Naive thymus-derived CD4-positive, alpha-beta T cell (primary cell): Measurements from ENCODE around the gene WDR73. TPM values are rescaled to one million over a fixed set of nuclear protein-coding genes. Genes with fewer than 3 reads are reported as not detected.
"Not testable (repeated sequence)": the region's sequence is repeated elsewhere in the genome, so short reads cannot be mapped to it uniquely, and the experiment has no call there.

Experiments
- ATAC-seq: fragments of 150-1000 bp; cut with Tn5 transposase; 2 replicates; pipeline ENCODE4 v1.10.0; 2021; ENCODE audit warnings: mild to moderate bottlenecking, moderate library complexity
- CTCF ChIA-PET: fragments of 350-600 bp; sonication (Branson Sonifier 250); formaldehyde crosslinking; loops from one replicate; lab custom pipeline; 2021; ENCODE audit warnings: antibody characterized with exemption; lab: Charles Lee
- POLR2A ChIA-PET: fragments of 350-600 bp; sonication (Branson Sonifier 250); formaldehyde crosslinking; loops from one replicate; lab custom pipeline; 2021; ENCODE audit warnings: antibody characterized with exemption, inconsistent platforms; lab: Charles Lee
- DNase-seq, 9 donors: peaks; one replicate each; pipeline versions ENCODE4 v3.0.0 to v3.0.0-alpha.2; 2020 to 2022; ENCODE audit warnings: mixed read lengths in 1 of 9
- H3K27ac ChIP-seq: one replicate; pipeline ENCODE4 v1.7.0; 2013; ENCODE audit warnings: mild to moderate bottlenecking, low read depth, low read length, moderate library complexity
- H3K27me3 ChIP-seq, 2 donors: one replicate each; pipeline ENCODE4 v1.7.0; 2013; ENCODE audit warnings: low read length in 2 of 2, mild to moderate bottlenecking in 2 of 2, moderate library complexity in 2 of 2; ENCODE audit not compliant: control insufficient read depth in 2 of 2, insufficient read depth in 2 of 2
- H3K36me3 ChIP-seq, 3 experiments: 1 replicate in 2 of 3; 2 replicates in 1 of 3; pipeline ENCODE4 v1.7.0; 2013; ENCODE audit warnings: low read length in 3 of 3, mild to moderate bottlenecking in 3 of 3, moderate library complexity in 1 of 3; ENCODE audit not compliant: insufficient read depth in 3 of 3, control insufficient read depth in 2 of 3
- H3K4me1 ChIP-seq, 2 donors: one replicate each; pipeline ENCODE4 v1.7.0; 2013; ENCODE audit warnings: low read length in 2 of 2, mild to moderate bottlenecking in 2 of 2, moderate library complexity in 1 of 2; ENCODE audit not compliant: control insufficient read depth in 2 of 2, insufficient read depth in 2 of 2
- H3K4me3 ChIP-seq: 2 replicates; pipeline ENCODE4 v1.7.0; 2013; ENCODE audit warnings: mild to moderate bottlenecking, low read length
- H3K9me3 ChIP-seq, 3 experiments: 1 replicate in 2 of 3; 2 replicates in 1 of 3; pipeline ENCODE4 v1.7.0; 2013; ENCODE audit warnings: low read length in 3 of 3; ENCODE audit not compliant: control insufficient read depth in 2 of 3
- H3K27ac Mint-ChIP-seq, 9 donors: one replicate each; pipeline ENCODE4 v1.8.0; 2020 to 2022; ENCODE audit warnings: mixed read lengths in 9 of 9, mild to moderate bottlenecking in 8 of 9, moderate library complexity in 5 of 9, inconsistent platforms in 2 of 9
- H3K27me3 Mint-ChIP-seq, 5 donors: one replicate each; pipeline ENCODE4 v1.8.0; 2021 to 2022; ENCODE audit warnings: mixed read lengths in 5 of 5, mild to moderate bottlenecking in 1 of 5
- H3K36me3 Mint-ChIP-seq, 5 donors: one replicate each; pipeline ENCODE4 v1.8.0; 2020 to 2022; ENCODE audit warnings: mixed read lengths in 5 of 5, mild to moderate bottlenecking in 3 of 5, inconsistent platforms in 1 of 5
- H3K4me1 Mint-ChIP-seq, 7 donors: one replicate each; pipeline ENCODE4 v1.8.0; 2020 to 2022; ENCODE audit warnings: mixed read lengths in 7 of 7, mild to moderate bottlenecking in 3 of 7, inconsistent platforms in 1 of 7
- H3K4me3 Mint-ChIP-seq, 10 donors: one replicate each; pipeline ENCODE4 v1.8.0; 2020 to 2022; ENCODE audit warnings: mild to moderate bottlenecking in 10 of 10, mixed read lengths in 10 of 10, moderate library complexity in 6 of 10, inconsistent platforms in 2 of 10
- H3K9me3 Mint-ChIP-seq, 11 donors: one replicate each; pipeline ENCODE4 v1.8.0; 2020 to 2022; ENCODE audit warnings: mixed read lengths in 11 of 11, mild to moderate bottlenecking in 4 of 11, inconsistent platforms in 1 of 11, moderate library complexity in 1 of 11
- intact Hi-C, 2 donors: fragments of 100-400 bp; cut with micrococcal nuclease; formaldehyde crosslinking; loops; one replicate each; pipeline ENCODE4 v1.15.1; 2023
- polyA plus RNA-seq, 2 donors: library from polyadenylated mRNA; unstranded; fragments of 300-500 nt; fragmentation: Illumina TruSeq; gene quantifications; one replicate each; pipeline ENCODE4 v1.2.3, GENCODE V29; 2021
- total RNA-seq, 6 experiments: library from RNA in 5 of 6; stranded (reverse) in 5 of 6; gene quantifications; 1 replicate in 5 of 6; 2 replicates in 1 of 6; pipeline ENCODE4 v1.2.3 and lab custom pipeline; 2021 to 2026

WDR73 gene
- total and polyA plus RNA-seq, 7 experiments from 2014 or later: 22.0 to 47.7 (median 27.5) TPM

DNA sequence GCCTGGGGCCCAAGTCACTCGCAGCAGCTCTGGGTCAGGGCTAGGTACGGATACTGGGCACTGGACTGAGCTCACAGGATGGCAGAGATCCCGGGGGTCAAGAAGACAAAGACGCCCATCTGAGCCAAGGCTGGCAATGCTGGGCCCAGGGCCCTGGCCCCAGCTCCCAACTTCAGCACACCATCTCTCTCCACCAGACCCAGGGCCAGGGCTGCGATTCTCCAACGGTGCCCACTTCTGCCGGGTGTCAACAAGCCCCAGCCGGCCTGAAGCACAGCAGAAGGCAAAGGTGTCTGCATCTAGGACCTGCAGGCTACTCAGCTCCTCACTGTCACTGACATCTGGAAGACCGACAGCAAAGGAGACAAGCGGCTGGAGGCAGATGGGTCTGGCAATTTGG lies 8.6 kb downstream of the WDR73 start:
- no peak overlapping the region for H3K27ac ChIP-seq
- intact Hi-C loops: no loop called here
- DNase-seq (no peak), ATAC-seq (no peak)
- Mint-ChIP-seq H3K36me3 (peaks cover 12 to 45% (median 24%) of the 10 kb centered on the region in 5 donors), H3K27ac (peak overlapping the region in 1 of 9 donors; percentile 67), H3K27me3 (no peaks in the 10 kb centered on the region), H3K9me3 (no peaks in the 10 kb centered on the region), H3K4me3 (no peak overlapping the region), H3K4me1 (peaks cover 10 to 22% (median 11%) of the 10 kb centered on the region in 7 donors)
- H3K36me3 ChIP-seq: peaks cover 13 to 90% (median 18%) of the 10 kb centered on the region in 3 experiments
- no peaks in the 10 kb centered on the region for H3K27me3 ChIP-seq
- no peak overlapping the region for H3K4me3 ChIP-seq
- CTCF ChIA-PET: no interaction called here
- no peaks in the 10 kb centered on the region for H3K4me1 ChIP-seq
- H3K9me3 ChIP-seq: no peaks in the 10 kb centered on the region
- POLR2A ChIA-PET: interaction anchor here (0.6 to 0.8 kb wide), 3 partner anchors 11 to 87 kb away, joined by 3 to 5 read pairs (median 4); no protein-coding TSS in a partner anchor

DNA sequence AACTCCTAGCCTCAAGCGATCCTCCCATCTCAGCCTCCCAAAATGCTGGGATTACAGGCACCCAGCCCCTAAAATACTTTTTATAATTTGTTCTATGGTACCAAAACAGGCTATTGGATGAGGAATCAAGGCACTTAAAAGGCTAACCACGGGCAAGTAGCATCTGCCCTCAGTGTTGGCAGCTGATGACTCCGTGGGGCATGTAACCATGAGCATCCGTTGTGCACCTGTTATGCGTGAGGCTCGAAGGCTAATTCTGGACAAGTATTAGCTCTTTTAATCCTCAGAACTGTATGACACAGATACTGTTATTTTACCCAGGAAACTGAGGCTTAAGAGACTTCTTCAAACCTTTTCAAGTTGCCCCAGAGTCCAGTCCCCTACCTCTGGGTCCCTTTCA lies 10.2 kb downstream of the WDR73 start:
- CTCF ChIA-PET: interaction anchor here (1.4 kb wide), 1 partner anchor 8 kb away, joined by 3 read pairs; no protein-coding TSS in a partner anchor
- H3K9me3 Mint-ChIP-seq: peaks cover 0 to 1% (median 0%) of the 10 kb centered on the region in 11 donors
- DNase-seq (no peak), ATAC-seq (no peak)
- H3K36me3 Mint-ChIP-seq: peaks cover 8 to 52% (median 24%) of the 10 kb centered on the region in 5 donors
- Histone ChIP-seq H3K4me1 (no peaks in the 10 kb centered on the region), H3K27ac (no peak overlapping the region), H3K36me3 (peaks cover 16 to 93% (median 22%) of the 10 kb centered on the region in 3 experiments), H3K27me3 (no peaks in the 10 kb centered on the region), H3K9me3 (no peaks in the 10 kb centered on the region), H3K4me3 (no peak overlapping the region)
- POLR2A ChIA-PET: interaction anchor here (1.2 to 1.9 kb wide), 2 partner anchors 8 to 12 kb away, joined by 3 to 8 read pairs; no protein-coding TSS in a partner anchor
- peaks cover 6 to 17% (median 7%) of the 10 kb centered on the region in 7 donors for H3K4me1 Mint-ChIP-seq
- intact Hi-C loops: no loop called here
- peak overlapping the region in 3 of 9 donors; percentile 26 to 47 (median 34) for H3K27ac Mint-ChIP-seq
- no peaks in the 10 kb centered on the region for H3K27me3 Mint-ChIP-seq
- H3K4me3 Mint-ChIP-seq: no peak overlapping the region

- H3K9me3 Mint-ChIP-seq, H3K27me3 Mint-ChIP-seq, H3K27ac ChIP-seq, H3K27me3 ChIP-seq, H3K9me3 ChIP-seq, H3K4me3 Mint-ChIP-seq, H3K4me3 ChIP-seq, ATAC-seq, intact Hi-C loops, H3K4me1 ChIP-seq, DNase-seq: not testable (repeated sequence)
- ChIA-PET CTCF (interaction anchor here (0.6 kb wide), 2 partner anchors 23 to 394 kb away, joined by 3 to 5 read pairs; no protein-coding TSS in a partner anchor), POLR2A (interaction anchor here (0.7 to 1.9 kb wide), 6 partner anchors 9 to 175 kb away, joined by 3 to 8 read pairs (median 4); partner anchors contain the start of genes SEC11A and WDR73)
- H3K36me3 ChIP-seq: peaks cover 4 to 89% (median 20%) of the 10 kb centered on the region in 3 experiments
- peak overlapping the region in 3 of 9 donors; percentile 43 to 65 (median 60) for H3K27ac Mint-ChIP-seq
- peaks cover 5 to 50% (median 21%) of the 10 kb centered on the region in 5 donors for H3K36me3 Mint-ChIP-seq
- peaks cover 5 to 16% (median 7%) of the 10 kb centered on the region in 7 donors for H3K4me1 Mint-ChIP-seq
Measured at GRCh38 chr15:84642640-84643039, 11.4 kb downstream of the WDR73 start.

- H3K4me3 Mint-ChIP-seq, CTCF ChIA-PET, H3K4me3 ChIP-seq, H3K9me3 Mint-ChIP-seq, intact Hi-C loops, ATAC-seq, H3K4me1 ChIP-seq, H3K27me3 Mint-ChIP-seq, DNase-seq, H3K27ac ChIP-seq, H3K27me3 ChIP-seq, H3K9me3 ChIP-seq: not testable (repeated sequence)
- Mint-ChIP-seq H3K4me1 (peaks cover 5 to 15% (median 7%) of the 10 kb centered on the region in 7 donors), H3K27ac (peak overlapping the region in 2 of 9 donors; percentile 17 to 38), H3K36me3 (peaks cover 5 to 49% (median 21%) of the 10 kb centered on the region in 5 donors)
- H3K36me3 ChIP-seq: peaks cover 3 to 84% (median 19%) of the 10 kb centered on the region in 3 experiments
- POLR2A ChIA-PET: interaction anchor here (1.9 kb wide), 1 partner anchor 11 kb away, joined by 7 read pairs; the partner anchor contains the start of gene WDR73
Measured at GRCh38 chr15:84641871-84642270, 12.2 kb downstream of the WDR73 start.

GRCh38 chr15:84638103-84638502 lies 16.0 kb downstream of the WDR73 start:
- H3K9me3 ChIP-seq: no peaks in the 10 kb centered on the region
- intact Hi-C loops: loop anchor here (1.0 kb wide), 2 partner anchors 40 to 50 kb away; no protein-coding TSS in a partner anchor
- peaks cover 13 to 19% of the 10 kb centered on the region in 2 donors for H3K4me1 ChIP-seq
- peaks cover 3 to 53% (median 19%) of the 10 kb centered on the region in 3 experiments for H3K36me3 ChIP-seq
- H3K4me3 Mint-ChIP-seq: peak overlapping the region in 4 of 10 donors; percentile 4 to 59 (median 44)
- peaks cover 15 to 33% (median 29%) of the 10 kb centered on the region in 7 donors for H3K4me1 Mint-ChIP-seq
- peaks cover 0 to 1% (median 0%) of the 10 kb centered on the region in 11 donors for H3K9me3 Mint-ChIP-seq
- peak overlapping the region; percentile 6 to 87 (median 63) for H3K27ac Mint-ChIP-seq
- H3K27ac ChIP-seq: peak overlapping the region; percentile 44
- ATAC-seq (no peak), DNase-seq (peak in 3 of 9 donors; percentile 24 to 40 (median 35))
- peaks cover 5 to 35% (median 15%) of the 10 kb centered on the region in 5 donors for H3K36me3 Mint-ChIP-seq
- H3K27me3 Mint-ChIP-seq: no peaks in the 10 kb centered on the region
- no peaks in the 10 kb centered on the region for H3K27me3 ChIP-seq
- H3K4me3 ChIP-seq: no peak overlapping the region
- POLR2A ChIA-PET: interaction anchor here (0.7 to 8.4 kb wide), 6 partner anchors 10 to 109 kb away, joined by 3 to 115 read pairs (median 6); partner anchors contain the start of genes WDR73 and ZSCAN2
- CTCF ChIA-PET: interaction anchor here (1.1 to 1.8 kb wide), 4 partner anchors 16 to 51 kb away, joined by 3 to 9 read pairs (median 5); no protein-coding TSS in a partner anchor

GRCh38 chr15:84634228-84634837 lies 19.8 kb downstream of the WDR73 start:
- peaks cover 0 to 15% (median 9%) of the 10 kb centered on the region in 3 experiments for H3K36me3 ChIP-seq
- H3K27ac Mint-ChIP-seq: peak overlapping the region; percentile 66 to 94 (median 81)
- H3K27ac ChIP-seq: peak overlapping the region; percentile 78
- H3K9me3 Mint-ChIP-seq: peaks cover 0 to 2% (median 0%) of the 10 kb centered on the region in 11 donors
- no peaks in the 10 kb centered on the region for H3K27me3 Mint-ChIP-seq
- no peak for ATAC-seq
- intact Hi-C loops: loop anchor here (1.0 kb wide), 2 partner anchors 46 to 113 kb away; no protein-coding TSS in a partner anchor
- peaks cover 26 to 40% of the 10 kb centered on the region in 2 donors for H3K4me1 ChIP-seq
- ChIA-PET CTCF (interaction anchor here (1.2 to 2.1 kb wide), 6 partner anchors 14 to 46 kb away, joined by 3 to 10 read pairs (median 6); partner anchors contain the start of genes WDR73 and ZSCAN2), POLR2A (interaction anchor here (0.6 to 8.4 kb wide), 20 partner anchors 9 to 408 kb away, joined by 3 to 115 read pairs (median 4); partner anchors contain the start of genes NMB, SEC11A, WDR73 and ZSCAN2)
- H3K4me3 ChIP-seq: peak overlapping the region; percentile 96
- H3K36me3 Mint-ChIP-seq: peaks cover 5 to 22% (median 12%) of the 10 kb centered on the region in 5 donors
- H3K27me3 ChIP-seq: no peaks in the 10 kb centered on the region
- DNase-seq: peak in 3 of 9 donors; percentile 20 to 30 (median 28)
- no peaks in the 10 kb centered on the region for H3K9me3 ChIP-seq
- H3K4me1 Mint-ChIP-seq: peaks cover 23 to 58% (median 53%) of the 10 kb centered on the region in 7 donors
- H3K4me3 Mint-ChIP-seq: peak overlapping the region; percentile 84 to 99 (median 92)
